Measurements from ENCODE around the gene NXPH1.

Gene NXPH1

DNA sequence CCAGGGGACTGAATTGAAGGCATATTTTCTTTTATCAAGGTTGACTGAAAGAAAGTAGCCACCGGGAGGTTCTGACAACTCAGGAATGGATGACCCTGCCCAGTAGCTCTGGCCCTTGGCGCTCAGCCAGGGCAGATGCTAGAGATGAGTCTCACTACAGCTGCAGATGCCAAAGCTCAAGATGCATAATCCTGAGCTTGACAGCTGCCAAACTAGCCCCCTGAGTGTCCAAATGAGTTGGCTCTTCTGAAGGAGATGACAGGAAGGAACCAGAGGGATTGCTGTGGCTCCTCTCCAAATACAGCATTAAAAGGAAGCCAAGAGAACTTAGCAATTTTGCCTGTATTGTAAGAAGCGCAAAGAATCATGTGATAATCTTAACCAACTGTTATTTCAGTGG is 78.4 kb downstream of the NXPH1 start:
- DNase-seq, result no peak

DNA sequence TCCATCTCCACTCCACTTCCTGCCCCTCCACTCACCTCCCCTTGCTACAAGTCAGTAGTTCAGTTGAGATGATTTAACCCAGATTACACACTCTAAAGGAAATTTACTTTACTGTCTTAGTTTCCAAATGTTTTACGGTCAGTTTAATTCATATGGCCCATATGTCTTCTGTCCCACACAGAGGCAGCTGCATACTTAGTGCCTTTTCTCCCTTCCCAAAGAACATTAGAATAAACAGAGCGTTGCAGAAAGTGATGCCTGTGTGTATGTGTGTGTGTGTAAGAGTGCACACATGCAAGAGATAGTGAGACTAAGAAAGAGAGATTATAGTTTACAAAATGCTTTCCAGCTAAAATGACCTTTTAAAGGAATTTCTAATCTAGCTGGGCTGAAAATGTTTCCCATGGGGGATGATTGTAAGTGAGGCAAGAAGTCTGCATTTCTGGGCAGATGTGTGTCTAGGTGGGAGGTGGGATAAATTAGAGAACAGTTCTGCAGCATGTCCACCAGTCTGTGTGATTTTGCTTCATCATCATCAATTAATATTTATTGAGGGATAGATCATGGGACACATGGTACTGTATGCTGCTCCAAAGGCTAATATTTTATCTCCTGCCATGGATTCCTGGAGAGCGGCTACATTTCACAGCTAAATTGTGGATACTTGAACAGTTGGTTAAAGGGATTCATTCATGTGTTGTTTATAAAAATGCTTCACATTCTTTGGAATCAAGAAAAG is 81.5 kb downstream of the NXPH1 start:
- DNase-seq, result no peak

DNA sequence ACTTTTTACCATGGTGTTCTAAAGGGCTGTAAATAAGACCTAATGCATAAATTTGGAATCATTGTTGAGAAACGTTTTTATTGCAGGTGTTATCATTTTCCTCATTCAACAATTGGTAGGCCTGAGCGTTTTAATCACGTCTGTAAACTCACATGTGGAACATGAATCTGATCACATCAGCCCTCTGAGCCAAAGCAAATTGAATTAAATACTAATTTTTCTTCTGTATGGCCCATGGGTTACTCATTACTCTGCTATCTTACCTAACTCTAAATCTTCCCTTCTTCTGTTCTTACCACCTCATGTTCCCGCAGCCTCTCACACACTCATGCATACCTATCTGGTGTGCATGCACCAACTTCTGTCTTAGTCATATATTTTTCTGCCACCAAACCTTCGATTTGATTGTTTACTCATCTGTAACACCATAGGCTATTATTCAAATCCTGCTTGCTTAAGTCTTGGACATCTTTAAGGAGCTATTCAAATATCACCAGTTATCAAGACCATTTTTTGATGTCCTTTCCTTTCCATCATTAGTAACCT is 82.3 kb downstream of the NXPH1 start:
- DNase-seq, result no peak

DNA sequence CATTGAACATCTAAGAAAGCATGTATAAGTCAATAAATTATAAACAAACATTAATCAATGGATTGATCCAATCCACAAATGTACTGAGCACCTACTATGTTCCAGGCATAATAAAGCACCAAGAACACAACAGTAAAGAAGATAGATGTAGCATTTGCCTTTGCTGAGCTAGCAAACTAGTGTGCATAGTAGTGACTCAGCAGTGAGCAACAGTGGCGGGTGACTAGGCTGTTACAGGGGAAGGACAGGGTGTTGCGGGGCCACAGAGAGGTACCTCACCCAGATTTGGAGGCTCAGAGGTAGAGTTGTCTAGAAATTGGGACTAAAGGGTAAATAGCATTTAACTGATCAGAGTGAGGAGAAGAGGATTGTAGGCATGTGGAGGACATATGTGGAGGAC is 83.6 kb downstream of the NXPH1 start:
- DNase-seq, result no peak

DNA sequence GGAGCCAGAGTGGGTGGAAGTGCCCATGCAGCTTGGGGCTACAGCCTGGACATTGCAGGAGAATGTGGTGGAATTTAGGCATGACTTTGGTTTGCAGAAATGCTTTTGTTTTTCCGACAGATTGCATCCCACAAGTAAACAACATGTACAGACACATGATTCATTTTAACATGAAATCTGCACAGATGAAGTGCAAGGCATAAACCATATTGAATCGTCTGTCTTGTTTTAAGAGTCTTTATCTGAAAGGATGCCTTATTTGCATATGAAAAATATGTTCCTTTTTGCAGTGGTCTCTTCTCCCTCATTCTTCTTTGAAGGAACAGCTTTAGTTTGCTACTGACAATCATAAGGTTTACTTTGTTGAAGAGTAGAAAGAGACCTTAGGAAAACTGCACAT is 94.9 kb downstream of the NXPH1 start:
- DNase-seq, result no peak

DNA sequence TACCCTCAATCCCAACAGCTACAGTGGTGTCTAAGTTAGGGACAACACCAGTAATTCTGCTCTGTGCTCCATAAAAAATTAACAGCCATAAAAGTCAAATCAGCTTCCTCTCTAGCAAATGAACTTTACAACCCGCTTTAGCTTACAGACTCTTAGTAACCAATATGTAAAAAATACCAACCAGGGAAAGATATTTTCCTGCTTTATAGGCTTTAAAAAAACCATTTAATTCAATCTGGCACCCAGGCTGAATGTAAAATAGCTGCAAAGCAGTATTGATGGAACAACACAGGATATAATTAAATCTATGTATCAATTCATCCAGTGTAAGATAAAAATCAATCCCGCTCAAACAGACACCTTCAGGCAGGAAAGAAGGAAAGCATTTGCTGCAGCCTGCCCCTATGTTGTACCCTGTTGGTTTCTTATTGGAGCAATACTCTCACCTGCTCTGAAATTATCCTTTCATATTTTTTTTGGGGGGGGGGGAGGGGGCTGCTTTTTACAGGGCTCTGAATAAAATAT is 98.6 kb downstream of the NXPH1 start:
- no peak for DNase-seq

DNA sequence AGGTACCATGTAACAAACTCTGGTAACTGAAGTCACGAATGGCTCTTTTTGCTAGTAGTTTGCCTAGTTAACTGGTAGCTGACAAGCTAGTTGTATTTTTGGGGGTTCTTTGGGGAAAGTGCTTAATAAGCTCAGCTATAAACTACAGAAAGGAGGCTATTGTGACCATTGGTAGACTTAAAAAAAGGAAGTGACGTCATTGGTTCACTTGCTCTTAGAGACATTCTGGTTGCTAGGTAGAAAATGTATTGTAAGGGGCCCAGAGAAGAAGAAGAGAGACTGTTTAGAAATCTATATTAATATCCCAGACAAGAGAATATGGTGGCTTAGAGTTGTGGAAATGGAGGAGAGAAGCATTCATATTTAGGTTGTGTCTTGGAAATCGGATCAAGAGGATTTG is 103.0 kb downstream of the NXPH1 start:
- no peak for DNase-seq

DNA sequence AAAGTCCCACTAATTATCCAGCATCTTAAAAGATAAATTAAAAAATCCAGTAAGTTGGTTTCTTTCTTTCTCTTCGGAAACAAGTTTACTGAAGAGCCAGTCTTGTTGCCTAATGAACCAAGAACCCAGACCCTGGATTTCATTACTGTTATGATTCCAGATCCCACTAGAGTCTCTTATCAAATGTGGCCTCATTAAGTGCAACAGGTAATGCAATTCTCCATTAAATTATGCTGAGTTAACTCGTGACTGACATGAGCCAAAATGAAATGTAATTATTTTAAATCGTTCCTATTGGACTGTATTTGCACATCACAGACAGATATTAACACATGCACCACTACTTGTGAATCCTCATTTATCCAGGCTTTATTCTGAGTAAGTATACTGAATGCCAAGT is 115.6 kb downstream of the NXPH1 start:
- no peak for DNase-seq

DNA sequence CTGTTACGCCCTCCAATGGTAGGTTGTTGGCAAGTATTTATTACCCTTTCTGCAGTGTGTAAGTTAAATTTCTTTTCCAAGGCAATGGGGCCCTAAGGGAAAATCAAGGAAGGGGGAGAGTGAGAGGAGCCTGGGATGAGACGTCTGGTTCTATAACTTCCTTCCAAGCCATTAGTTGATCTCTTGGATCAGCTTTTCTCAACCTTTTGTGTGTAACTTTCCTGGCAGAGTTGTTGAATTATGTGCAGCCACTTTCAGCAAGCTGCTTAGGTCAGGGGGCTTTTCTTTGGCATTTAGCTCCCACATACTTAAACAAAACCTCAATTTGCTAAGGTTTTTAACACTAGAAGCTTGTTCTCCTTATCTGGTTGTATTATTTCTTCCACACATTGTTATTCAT is 127.1 kb downstream of the NXPH1 start:
- no peak for DNase-seq

DNA sequence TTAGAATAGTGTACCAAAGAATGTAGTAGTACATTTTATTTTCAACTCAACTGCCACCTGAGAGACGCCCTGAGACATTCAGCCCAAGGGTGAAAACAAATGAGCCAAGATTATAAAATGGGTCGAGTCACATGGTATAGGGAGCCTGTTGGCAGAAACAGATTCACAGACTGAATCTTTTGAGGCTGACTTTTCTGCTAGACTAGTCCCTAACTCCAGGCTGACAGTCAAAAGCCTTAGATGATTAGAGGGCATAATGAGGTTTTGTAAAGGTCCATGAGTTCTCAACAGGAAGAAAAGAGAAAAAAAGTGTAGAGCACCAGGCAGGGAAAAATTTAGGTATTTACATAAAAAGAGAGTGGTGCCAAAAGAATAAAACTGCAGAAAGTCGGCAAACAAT is 128.0 kb downstream of the NXPH1 start:
- no peak for DNase-seq

DNA sequence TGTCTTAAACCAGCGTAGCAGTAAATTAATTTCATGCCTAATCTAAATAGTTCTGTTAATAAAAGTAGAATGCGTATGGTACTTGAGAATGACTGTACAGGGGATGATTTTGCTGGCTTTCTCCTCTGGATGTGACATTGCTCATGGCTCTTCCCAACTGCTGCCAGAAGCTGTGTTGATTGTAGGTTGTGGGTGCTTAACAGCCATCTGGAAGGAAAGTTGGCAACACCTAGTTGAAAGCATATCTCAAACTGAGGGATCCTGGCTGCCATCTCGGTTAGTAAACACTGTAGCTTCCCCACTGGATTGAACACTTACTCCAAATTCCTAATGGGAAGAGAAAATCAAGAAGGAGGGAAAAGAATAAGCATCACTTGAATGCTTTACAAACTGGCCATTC is 130.9 kb downstream of the NXPH1 start:
- DNase-seq, result no peak

DNA sequence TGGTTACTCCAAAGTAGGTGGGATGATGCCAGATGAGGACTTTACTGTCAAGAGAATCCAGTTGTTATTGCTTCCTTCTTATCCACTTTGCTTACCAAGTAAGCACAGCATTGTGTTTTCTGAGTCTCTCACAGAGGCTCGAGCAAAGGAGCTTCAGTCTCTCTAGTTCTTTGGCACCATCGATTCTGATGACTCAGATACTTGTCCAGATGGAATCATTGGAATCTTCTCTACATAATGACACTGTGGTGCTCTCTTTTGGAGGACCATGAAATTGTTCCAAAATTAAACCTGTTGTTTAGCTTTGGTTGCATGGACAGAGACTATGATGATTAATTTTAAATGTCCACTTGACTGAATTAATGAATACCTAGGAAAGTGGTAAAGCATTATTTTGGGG is 132.6 kb downstream of the NXPH1 start:
- DNase-seq, result no peak

DNA sequence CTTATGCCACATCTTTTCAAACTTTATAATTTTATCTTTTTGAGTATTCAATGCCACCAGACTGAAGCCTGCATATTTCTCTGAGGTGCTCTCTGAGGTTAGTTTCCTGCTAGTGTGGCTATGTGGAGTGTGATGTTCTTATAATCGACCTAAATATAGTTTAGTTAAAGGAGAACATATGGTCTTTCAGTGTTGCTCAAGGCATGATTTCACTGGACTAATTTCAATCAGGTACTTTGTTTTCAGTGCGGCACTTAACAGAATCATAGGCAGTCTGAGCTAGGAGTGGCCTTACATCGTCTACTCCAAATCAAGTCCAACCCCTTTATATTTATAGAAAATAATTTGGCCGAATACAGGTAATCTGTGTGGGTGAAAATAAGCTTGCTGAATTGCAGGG is 134.2 kb downstream of the NXPH1 start:
- no peak for DNase-seq

DNA sequence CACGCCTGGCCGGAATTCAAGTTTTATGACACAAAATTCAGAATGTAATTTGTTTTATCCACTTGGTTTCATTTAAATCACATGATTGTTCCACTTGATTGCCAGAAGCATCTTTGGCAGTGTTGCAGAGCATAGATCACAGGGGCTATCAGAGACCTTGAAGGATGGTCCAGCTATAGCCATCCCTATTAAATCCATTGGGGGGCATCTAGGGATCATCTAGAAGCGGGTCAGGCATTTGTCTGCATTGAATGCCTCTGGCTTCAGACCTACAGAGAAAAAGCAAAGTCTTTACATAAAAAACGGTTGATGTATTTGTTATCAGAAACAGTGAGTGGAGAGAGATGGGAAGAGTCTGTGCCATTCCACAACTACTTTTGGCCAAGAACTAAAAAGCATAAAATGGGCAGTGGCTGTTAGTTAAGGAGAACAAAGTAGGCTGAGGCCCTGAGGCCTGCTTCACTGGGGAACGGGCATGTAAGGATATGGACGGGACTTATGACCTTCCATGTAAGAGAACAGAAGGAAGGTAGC is 146.3 kb downstream of the NXPH1 start:
- no peak for DNase-seq

DNA sequence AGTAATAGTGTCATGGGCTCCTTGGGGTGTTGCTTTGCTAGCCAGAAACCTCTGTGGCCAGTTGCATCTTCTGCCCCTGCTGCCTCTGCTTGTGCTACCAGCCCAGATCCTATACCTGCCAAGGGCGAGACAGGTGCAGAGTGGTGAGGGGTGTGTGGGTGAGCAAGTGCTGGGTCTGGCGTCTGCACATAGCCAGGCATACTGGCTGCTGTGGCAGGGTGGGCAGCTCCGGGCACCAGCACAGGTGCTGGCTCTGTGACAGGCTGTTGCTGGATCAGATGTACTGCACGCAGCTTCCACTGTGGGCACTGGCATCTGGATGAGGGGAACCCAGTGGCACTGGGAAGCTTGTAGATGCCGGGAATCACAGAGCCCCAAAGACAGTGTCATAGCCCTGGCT is 148.4 kb downstream of the NXPH1 start:
- no peak for DNase-seq

DNA sequence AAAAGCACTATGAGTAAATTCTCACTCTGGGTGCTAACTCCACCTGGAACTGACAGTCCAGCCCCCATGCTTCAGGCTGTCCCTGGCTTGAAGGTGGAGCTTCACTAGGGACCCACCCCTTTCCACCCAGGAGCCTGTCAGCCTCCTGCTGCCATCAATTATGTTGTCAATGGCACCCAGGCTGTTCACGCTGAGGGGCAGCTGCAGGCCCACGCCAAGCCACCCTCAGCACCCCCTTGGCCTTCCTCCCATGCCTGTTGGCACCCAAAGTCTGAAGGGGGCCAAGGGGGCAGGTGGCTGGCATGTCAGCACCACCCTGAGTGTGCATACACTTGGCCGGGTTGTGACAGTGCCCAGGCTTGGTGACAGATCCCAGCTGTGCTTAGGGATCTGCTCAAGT is 149.3 kb downstream of the NXPH1 start:
- no peak for DNase-seq

DNA sequence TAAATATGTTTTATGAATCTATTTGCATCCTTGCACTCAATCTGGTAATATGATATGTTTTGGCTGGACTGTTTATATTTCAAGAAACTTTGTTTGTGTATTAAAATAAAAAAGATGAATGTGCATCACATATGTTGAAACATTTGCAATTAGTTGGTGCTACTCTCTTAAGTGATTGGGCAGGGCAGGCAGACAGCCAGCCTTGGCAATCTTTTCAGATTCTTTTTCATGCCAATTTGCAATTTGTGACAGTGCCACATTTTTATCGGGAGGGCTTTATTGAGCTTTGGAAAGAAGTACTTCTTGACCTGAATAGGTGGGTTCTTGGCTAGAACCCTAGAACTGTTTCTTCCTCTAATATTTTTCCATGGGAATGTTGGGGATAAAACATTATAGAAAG is 152.2 kb downstream of the NXPH1 start:
- DNase-seq, result no peak

DNA sequence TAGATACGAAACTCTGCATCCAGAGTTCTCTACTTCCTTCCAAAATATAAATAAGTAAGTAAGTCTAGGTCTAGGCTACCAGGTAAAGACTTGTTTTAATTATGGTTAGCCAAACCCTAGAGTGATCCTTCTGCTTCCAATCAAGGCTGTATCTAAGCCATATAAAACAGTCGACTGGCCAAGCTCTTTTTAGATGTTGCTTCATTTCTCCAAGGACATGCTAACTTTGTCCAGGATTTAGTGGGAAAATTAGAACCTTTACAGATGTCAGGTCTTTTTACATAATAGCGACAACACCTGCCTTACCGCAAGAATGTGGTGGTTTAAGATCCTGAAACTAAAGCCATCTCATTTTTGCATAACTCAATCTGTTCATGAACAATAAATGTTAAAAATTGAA is 156.8 kb downstream of the NXPH1 start:
- DNase-seq, result no peak

DNA sequence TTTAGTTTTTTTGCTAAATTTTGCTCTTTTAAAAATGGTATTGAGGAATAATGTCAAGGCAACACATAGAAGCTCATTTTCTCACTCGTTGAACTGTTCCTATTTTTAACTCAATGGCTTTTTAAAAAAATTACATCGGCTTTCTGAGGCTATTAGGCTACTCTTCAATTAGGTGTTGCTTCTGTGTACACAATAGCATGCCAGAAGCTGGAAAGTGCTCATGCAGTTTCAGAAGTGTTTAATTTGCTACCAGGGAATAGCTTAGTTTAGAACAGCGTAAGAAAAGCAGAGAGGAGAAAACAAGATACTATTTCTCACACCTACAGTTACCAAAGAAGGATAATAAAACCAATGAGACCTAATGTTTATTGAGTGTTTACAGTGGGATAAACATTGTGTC is 157.4 kb downstream of the NXPH1 start:
- no peak for DNase-seq

DNA sequence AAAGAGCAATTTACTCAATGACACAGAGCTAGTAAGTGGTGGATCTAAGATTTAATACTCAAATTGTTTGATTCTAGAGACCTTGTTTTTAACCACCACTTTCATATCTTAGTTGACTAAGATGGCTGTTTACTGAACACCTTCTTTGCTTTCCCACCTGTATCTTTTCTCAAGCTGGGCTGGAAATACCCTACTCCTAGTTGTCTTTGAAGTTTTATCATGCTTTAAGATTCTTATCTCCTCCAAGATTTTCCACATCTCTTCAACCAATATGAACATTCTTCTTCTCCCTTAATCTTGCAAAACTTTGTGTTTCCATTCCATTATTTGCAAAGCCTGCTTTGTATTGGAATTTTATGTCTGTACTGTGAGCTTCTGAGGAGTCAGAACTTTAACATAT is 157.9 kb downstream of the NXPH1 start:
- DNase-seq, result no peak

DNA sequence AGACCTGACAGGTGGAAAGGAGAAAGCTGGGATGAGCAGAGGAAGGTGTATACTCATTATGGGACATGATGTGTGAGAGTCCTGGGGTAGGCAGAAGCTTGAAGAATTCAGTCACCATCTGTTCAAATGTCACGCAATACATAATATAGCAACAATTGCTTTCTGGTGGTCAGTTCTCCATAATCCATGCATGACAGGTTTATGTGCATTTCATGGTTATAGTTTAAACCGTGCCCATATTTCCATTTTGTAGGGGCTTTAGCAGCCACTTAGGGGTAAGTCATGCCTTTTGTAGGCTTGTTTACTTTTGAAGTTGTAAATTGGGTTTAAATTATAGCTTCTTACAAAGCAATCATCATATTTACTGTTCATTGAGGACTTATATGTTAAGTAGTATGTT is 158.8 kb downstream of the NXPH1 start:
- DNase-seq, result no peak

DNA sequence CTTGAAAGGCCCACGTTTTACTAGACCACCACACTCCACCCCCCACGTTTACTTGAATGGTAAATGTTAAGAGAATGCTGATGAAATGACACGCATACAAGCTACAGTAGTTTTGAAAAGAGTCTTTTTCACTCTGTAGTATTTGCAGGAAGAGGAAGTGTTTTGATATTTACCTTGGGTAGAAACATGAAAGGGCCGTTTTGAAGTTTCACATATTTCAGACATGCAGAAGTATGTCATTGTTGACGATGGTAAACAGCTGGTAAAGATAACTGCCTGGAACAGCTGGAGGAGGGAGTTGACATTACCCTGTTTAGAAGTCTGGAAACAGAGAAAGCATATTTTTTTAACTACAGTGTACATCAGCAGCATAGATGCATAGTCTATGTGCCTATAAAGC is 160.7 kb downstream of the NXPH1 start:
- no peak for DNase-seq

DNA sequence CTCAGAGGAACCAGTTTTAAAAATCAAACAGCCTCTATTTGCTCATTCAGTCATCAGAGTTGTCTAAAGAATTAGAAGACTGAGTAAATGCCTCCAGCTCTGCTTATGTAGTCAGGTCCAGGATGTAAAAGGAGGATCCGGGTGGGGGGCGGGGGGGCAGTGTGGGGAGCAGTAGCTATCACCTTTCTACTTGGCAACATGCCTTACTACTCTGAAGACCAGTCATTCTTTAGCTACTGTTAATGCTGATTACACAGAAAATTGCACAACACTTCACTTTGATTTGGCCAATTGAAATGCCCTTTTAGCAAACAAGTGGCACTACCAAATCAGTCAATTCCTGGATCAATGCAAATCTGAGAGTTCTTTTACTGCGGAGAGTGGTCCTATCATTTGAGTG is 164.2 kb downstream of the NXPH1 start:
- DNase-seq, result no peak

DNA sequence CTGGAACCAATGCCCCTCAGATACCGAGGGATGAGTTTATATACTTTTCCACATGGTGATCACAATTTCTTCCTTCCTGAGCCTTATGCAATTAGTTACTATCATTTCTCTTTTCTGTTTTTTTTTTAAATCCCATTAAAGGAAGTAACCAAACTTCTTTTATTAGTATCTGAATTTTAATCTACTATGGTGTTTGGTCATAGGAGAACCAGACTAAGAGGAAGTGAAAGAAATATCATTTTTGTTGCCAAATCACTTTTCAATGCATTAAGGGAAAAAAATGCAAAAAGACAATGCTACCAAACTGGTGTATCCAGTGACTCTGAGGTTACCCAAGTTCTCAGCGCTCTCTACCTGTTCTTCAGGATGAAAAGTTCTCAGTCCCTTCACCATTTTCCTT is 167.7 kb downstream of the NXPH1 start:
- DNase-seq, result no peak

DNA sequence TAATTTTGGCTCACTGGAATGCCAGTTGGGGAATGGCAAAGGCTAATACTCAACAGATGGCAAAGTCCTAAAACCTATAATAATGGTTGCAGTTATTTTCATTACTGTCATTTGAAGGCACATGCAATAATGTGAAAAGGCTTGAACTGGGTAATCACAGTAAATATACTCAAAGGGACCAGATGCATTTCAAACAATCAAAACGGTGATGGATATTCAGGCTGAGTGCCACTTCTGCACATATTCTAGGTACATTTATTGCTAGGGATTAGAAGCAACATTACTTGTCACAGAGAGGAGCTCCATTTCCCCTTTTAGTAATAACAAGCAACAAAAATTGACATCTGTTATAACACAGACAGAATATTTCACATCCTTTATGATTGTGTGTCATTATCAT is 171.8 kb downstream of the NXPH1 start:
- DNase-seq, result no peak

Measured in activated CD4-positive, alpha-beta T cell treated with anti-CD3 and anti-CD28 coated beads, Interleukin-2, amount 50 U/mL, for 48 hours (primary cell).